ENCODE data around the gene SMYD1.

The SMYD1 gene

GRCh38 chr2:88092773-88093172 lies 25.1 kb downstream of the SMYD1 start:
- Histone ChIP-seq H3K27ac (no peak overlapping the region), H3K4me3 (IDR thresholded peaks at IDR 0.05; ENCODE audit: insufficient read depth, low read depth, low read length) (no peak overlapping the region), H3K79me2 (ENCODE audit: insufficient read depth, low read depth) (no peaks in the 10 kb centered on the region), H3K36me3 (ENCODE audit: insufficient read depth) (no peaks in the 10 kb centered on the region), H2AFZ (ENCODE audit: low read depth) (no peak overlapping the region), H3K9ac (no peak overlapping the region), H3K4me1 (ENCODE audit: low read depth, poor library complexity, severe bottlenecking) (peaks cover 4% of the 10 kb centered on the region), H3K4me2 (no peak overlapping the region), H3K27me3 (ENCODE audit: insufficient read depth, low read depth) (no peaks in the 10 kb centered on the region), H4K20me1 (ENCODE audit: insufficient read depth) (no peaks in the 10 kb centered on the region)
- no peak for TF ChIP-seq CTCF (conservative IDR thresholded peaks at IDR 0.05; ENCODE audit: low read depth, low read length)

- Histone ChIP-seq H4K20me1 (ENCODE audit: insufficient read depth) (no peaks in the 10 kb centered on the region), H3K4me1 (ENCODE audit: low read depth, poor library complexity, severe bottlenecking) (peaks cover 4% of the 10 kb centered on the region), H3K36me3 (ENCODE audit: insufficient read depth) (no peaks in the 10 kb centered on the region), H3K27me3 (ENCODE audit: insufficient read depth, low read depth) (no peaks in the 10 kb centered on the region), H2AFZ (ENCODE audit: low read depth) (no peak overlapping the region), H3K79me2 (ENCODE audit: insufficient read depth, low read depth) (no peaks in the 10 kb centered on the region), H3K4me3 (IDR thresholded peaks at IDR 0.05; ENCODE audit: insufficient read depth, low read depth, low read length) (no peak overlapping the region), H3K27ac (no peak overlapping the region), H3K9ac (no peak overlapping the region), H3K4me2 (no peak overlapping the region)
- TF ChIP-seq CTCF (conservative IDR thresholded peaks at IDR 0.05; ENCODE audit: low read depth, low read length) = no peak
Measured at GRCh38 chr2:88095022-88095421, 27.4 kb downstream of the SMYD1 start.

- no peak for TF ChIP-seq CTCF (conservative IDR thresholded peaks at IDR 0.05; ENCODE audit: low read depth, low read length)
- H2AFZ ChIP-seq (ENCODE audit: low read depth) = no peak overlapping the region
- no peak overlapping the region for H3K4me2 ChIP-seq
- H3K36me3 ChIP-seq (ENCODE audit: insufficient read depth) = no peaks in the 10 kb centered on the region
- H4K20me1 ChIP-seq (ENCODE audit: insufficient read depth) = no peaks in the 10 kb centered on the region
- H3K79me2 ChIP-seq (ENCODE audit: insufficient read depth, low read depth) = no peaks in the 10 kb centered on the region
- H3K27ac ChIP-seq = no peak overlapping the region
- no peaks in the 10 kb centered on the region for H3K27me3 ChIP-seq (ENCODE audit: insufficient read depth, low read depth)
- no peak overlapping the region for H3K9ac ChIP-seq
- no peak overlapping the region for H3K4me3 ChIP-seq (IDR thresholded peaks at IDR 0.05; ENCODE audit: insufficient read depth, low read depth, low read length)
- H3K4me1 ChIP-seq (ENCODE audit: low read depth, poor library complexity, severe bottlenecking) = peaks cover 4% of the 10 kb centered on the region
Measured at GRCh38 chr2:88096708-88097107, 29.1 kb downstream of the SMYD1 start.

GRCh38 chr2:88097192-88097591 lies 29.6 kb downstream of the SMYD1 start:
- H3K79me2 ChIP-seq (ENCODE audit: insufficient read depth, low read depth) = no peaks in the 10 kb centered on the region
- no peaks in the 10 kb centered on the region for H4K20me1 ChIP-seq (ENCODE audit: insufficient read depth)
- H3K9ac ChIP-seq = no peak overlapping the region
- H3K27me3 ChIP-seq (ENCODE audit: insufficient read depth, low read depth) = no peaks in the 10 kb centered on the region
- H3K36me3 ChIP-seq (ENCODE audit: insufficient read depth) = no peaks in the 10 kb centered on the region
- H3K27ac ChIP-seq = no peak overlapping the region
- H3K4me3 ChIP-seq (IDR thresholded peaks at IDR 0.05; ENCODE audit: insufficient read depth, low read depth, low read length) = no peak overlapping the region
- no peak for TF ChIP-seq CTCF (conservative IDR thresholded peaks at IDR 0.05; ENCODE audit: low read depth, low read length)
- no peak overlapping the region for H2AFZ ChIP-seq (ENCODE audit: low read depth)
- no peak overlapping the region for H3K4me2 ChIP-seq
- H3K4me1 ChIP-seq (ENCODE audit: low read depth, poor library complexity, severe bottlenecking) = peaks cover 4% of the 10 kb centered on the region
